ENCODE data around the gene ZDHHC11.
"Not testable (repeated sequence)": the region's sequence is repeated elsewhere in the genome, so short reads cannot be mapped to it uniquely, and the experiment has no call there.

ZDHHC11 gene

GRCh38 chr5:747303-747844 lies 103.4 kb downstream of the ZDHHC11 start:
- DNase-seq (ENCODE audit: low read depth in 2 of 2) = not testable (repeated sequence)

GRCh38 chr5:746258-746761 lies 104.5 kb downstream of the ZDHHC11 start:
- no peak for DNase-seq (ENCODE audit: low read depth in 2 of 2)

Measured in stimulated activated CD8-positive, alpha-beta memory T cell treated with anti-CD3 and anti-CD28 coated beads, Interleukin-2, amount 100 ng/mL, for 1 hour (primary cell).